DMS 273 (cell line): ENCODE measurements around the gene LTA.
"Not testable (repeated sequence)": the region's sequence is repeated elsewhere in the genome, so short reads cannot be mapped to it uniquely, and the experiment has no call there.

Experiments
- DNase-seq: peaks from one replicate; lab custom pipeline; 2025; ENCODE audit not compliant: unreplicated experiment; lab: John Stamatoyannopoulos, UW

LTA gene

GRCh38 chr6:31586599-31587281 lies 14.7 kb downstream of the LTA start:
- no peak for DNase-seq

GRCh38 chr6:31587791-31588777 lies 16.0 kb downstream of the LTA start:
- no peak for DNase-seq

- DNase-seq: peak; percentile 64
Observed at GRCh38 chr6:31588871-31589650, 17.0 kb downstream of the LTA start.

- not testable (repeated sequence) for DNase-seq
Observed at GRCh38 chr6:31590691-31591090, 18.6 kb downstream of the LTA start.

GRCh38 chr6:31592396-31592771 lies 20.3 kb downstream of the LTA start:
- no peak for DNase-seq

- peak; percentile 75 for DNase-seq
Observed at GRCh38 chr6:31597006-31597405, 24.9 kb downstream of the LTA start.

GRCh38 chr6:31607317-31607716 lies 35.2 kb downstream of the LTA start:
- no peak for DNase-seq

- DNase-seq: peak; percentile 64
Observed at GRCh38 chr6:31609519-31610406, 37.7 kb downstream of the LTA start.

- DNase-seq: no peak
Observed at GRCh38 chr6:31610968-31611367, 38.9 kb downstream of the LTA start.

GRCh38 chr6:31614075-31614619 lies 42.1 kb downstream of the LTA start:
- no peak for DNase-seq

- DNase-seq: no peak
Observed at GRCh38 chr6:31614684-31615578, 42.8 kb downstream of the LTA start, which contains the start of gene AIF1. TSS of gene AIF1 (plus strand) at chr6:31615234. CDS start at chr6:31615330, 96 bp downstream.

GRCh38 chr6:31615748-31616147 lies 43.7 kb downstream of the LTA start:
- no peak for DNase-seq

- DNase-seq: peak; percentile 36
Observed at GRCh38 chr6:31617010-31617409, 44.9 kb downstream of the LTA start.

- peak; percentile 100 for DNase-seq
Observed at GRCh38 chr6:31619805-31620585, 47.9 kb downstream of the LTA start.

GRCh38 chr6:31620586-31621319 lies 48.7 kb downstream of the LTA start, which contains the start of gene PRRC2A:
TSS of gene PRRC2A (plus strand) at chr6:31620715. CDS start at chr6:31622790, 2,075 bp downstream.
- DNase-seq: peak; percentile 100

GRCh38 chr6:31621320-31621939 lies 49.3 kb downstream of the LTA start:
- no peak for DNase-seq

GRCh38 chr6:31621991-31622390 lies 49.9 kb downstream of the LTA start:
- peak; percentile 34 for DNase-seq
